ENCODE data around the gene LY9. TPM values are rescaled to one million over a fixed set of nuclear protein-coding genes. Genes with fewer than 3 reads are reported as not detected.

The LY9 gene
- polyA plus RNA-seq, 1 of the 3 experiments (the other 2 are of a cell fraction), result not detected

DNA sequence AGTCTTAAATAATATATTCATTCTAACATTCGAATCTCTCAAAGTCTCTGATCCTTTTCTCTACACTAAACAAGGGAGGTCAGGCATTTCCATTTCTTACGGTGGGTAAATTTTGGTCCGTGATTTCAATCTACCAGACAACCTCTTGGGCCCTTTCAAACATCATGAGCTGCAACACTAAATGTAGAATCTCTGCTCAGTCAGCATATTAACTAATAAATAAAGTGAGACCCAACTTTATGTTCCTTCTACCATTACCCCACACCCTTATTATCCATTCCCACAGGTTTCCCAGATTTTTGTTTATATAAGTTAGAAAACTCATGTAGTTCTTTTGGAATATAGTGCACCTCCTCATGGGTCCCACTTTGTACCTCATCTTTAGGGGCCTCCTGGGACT lies 32.0 kb upstream of the LY9 start:
- ChIA-PET POLR2A (no interaction called here), CTCF (no interaction called here)
- Histone ChIP-seq H3K9me2 (no peaks in the 10 kb centered on the region), H3K4me2 (no peak overlapping the region), H3K4me1 (ENCODE audit: control insufficient read depth in 1 of 2, insufficient read depth in 2 of 2, low read depth in 1 of 2, low read length in 1 of 2) (no peaks in the 10 kb centered on the region), H4K20me1 (ENCODE audit: insufficient read depth) (no peaks in the 10 kb centered on the region), H3K79me2 (ENCODE audit: insufficient read depth) (no peaks in the 10 kb centered on the region), H3K9me3 (no peaks in the 10 kb centered on the region), H3F3A (replicated peaks; ENCODE audit: insufficient read depth) (no peaks in the 10 kb centered on the region), H3K27ac (ENCODE audit: low read depth in 2 of 2, low read length in 1 of 2) (no peak overlapping the region), H3K36me3 (replicated peaks in 1 of 2; ENCODE audit: control insufficient read depth in 1 of 2, insufficient read depth in 2 of 2, low read length in 1 of 2) (no peaks in the 10 kb centered on the region), H2AFZ (ENCODE audit: low read depth) (no peak overlapping the region), H3K27me3 (ENCODE audit: insufficient read depth) (no peaks in the 10 kb centered on the region; the same call in 1 of the 2 replicates), H3K9ac (no peak overlapping the region), H3K4me3 (ENCODE audit: low read depth in 2 of 2, low read length in 1 of 2) (no peak overlapping the region)
- 5% methylated on average over 3 of the region's 3 CpGs for WGBS (ENCODE audit: low lambda C conversion rate)
- DNase-seq, result no peak
- TF ChIP-seq YY1 (IDR thresholded peaks at IDR 0.05; ENCODE audit: low read depth) (no peak), REST (IDR thresholded peaks at IDR 0.05; ENCODE audit: low read depth, low read length) (no peak), NFIC (IDR thresholded peaks at IDR 0.05; ENCODE audit: borderline replicate concordance) (no peak), SIN3A (IDR thresholded peaks at IDR 0.05; ENCODE audit: borderline replicate concordance, low read depth, low read length) (no peak), USF2 (IDR thresholded peaks at IDR 0.05; ENCODE audit: borderline replicate concordance, low read depth, low read length) (no peak), JUND (IDR thresholded peaks at IDR 0.05) (no peak), FOXM1 (IDR thresholded peaks at IDR 0.05; ENCODE audit: low read depth) (no peak), RFX5 (IDR thresholded peaks at IDR 0.05; ENCODE audit: low read length) (no peak), FOSL2 (IDR thresholded peaks at IDR 0.05; ENCODE audit: borderline replicate concordance, low read depth) (no peak), ZBTB33 (IDR thresholded peaks at IDR 0.05; ENCODE audit: borderline replicate concordance, low read depth) (no peak), GABPA (IDR thresholded peaks at IDR 0.05; ENCODE audit: low read depth) (no peak), NRF1 (IDR thresholded peaks at IDR 0.05; ENCODE audit: low read depth, low read length) (no peak), TCF12 (IDR thresholded peaks at IDR 0.05) (no peak), TAF1 (IDR thresholded peaks at IDR 0.05; ENCODE audit: borderline replicate concordance, low read depth, low read length) (no peak)
- TF ChIP-seq, protein P1, sequence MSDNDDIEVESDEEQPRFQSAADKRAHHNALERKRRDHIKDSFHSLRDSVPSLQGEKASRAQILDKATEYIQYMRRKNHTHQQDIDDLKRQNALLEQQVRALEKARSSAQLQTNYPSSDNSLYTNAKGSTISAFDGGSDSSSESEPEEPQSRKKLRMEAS (IDR thresholded peaks at IDR 0.05; ENCODE audit: low read depth), result no peak
- TF ChIP-seq, protein P2, sequence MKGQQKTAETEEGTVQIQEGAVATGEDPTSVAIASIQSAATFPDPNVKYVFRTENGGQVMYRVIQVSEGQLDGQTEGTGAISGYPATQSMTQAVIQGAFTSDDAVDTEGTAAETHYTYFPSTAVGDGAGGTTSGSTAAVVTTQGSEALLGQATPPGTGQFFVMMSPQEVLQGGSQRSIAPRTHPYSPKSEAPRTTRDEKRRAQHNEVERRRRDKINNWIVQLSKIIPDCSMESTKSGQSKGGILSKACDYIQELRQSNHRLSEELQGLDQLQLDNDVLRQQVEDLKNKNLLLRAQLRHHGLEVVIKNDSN (IDR thresholded peaks at IDR 0.05; ENCODE audit: borderline replicate concordance, low read depth), result no peak

All from SK-N-SH (cell line).